Upper lobe of left lung (tissue), 6 donors: ENCODE measurements around the gene VAPB. TPM values are rescaled to one million over a fixed set of nuclear protein-coding genes. Genes with fewer than 3 reads are reported as not detected.

Source experiments
- ATAC-seq, 2 donors: fragments of 200-7000 bp; cut with Tn5 transposase; one replicate each; pipeline ENCODE4 v1.9.1; 2022; ENCODE audit warnings: mild to moderate bottlenecking in 2 of 2, moderate library complexity in 2 of 2; ENCODE audit not compliant: low FRiP score in 2 of 2
- DNase-seq, 2 donors: peaks; one replicate each; pipeline ENCODE4 v3.0.0-alpha.2; 2019 to 2020
- H3K27ac ChIP-seq, 4 donors: fragments of 200-600 bp; sonication (generic); one replicate each; pipeline ENCODE4 v1.5.1; 2016 to 2019
- H3K27me3 ChIP-seq, 4 donors: fragments of 200-600 bp; sonication (generic); one replicate each; pipeline ENCODE4 v1.5.1; 2017 to 2019
- H3K36me3 ChIP-seq, 4 donors: fragments of 200-600 bp; sonication (generic); one replicate each; pipeline ENCODE4 v1.5.1; 2016 to 2019
- H3K4me1 ChIP-seq, 4 donors: fragments of 200-600 bp; sonication (generic); one replicate each; pipeline ENCODE4 v1.5.1; 2018 to 2019
- H3K4me3 ChIP-seq, 4 donors: fragments of 200-600 bp; sonication (generic); one replicate each; pipeline ENCODE4 v1.5.1; 2017 to 2019; ENCODE audit warnings: mild to moderate bottlenecking in 2 of 4, moderate library complexity in 1 of 4
- H3K9me3 ChIP-seq, 4 donors: fragments of 200-600 bp; sonication (generic); one replicate each; pipeline ENCODE4 v1.5.1; 2018 to 2019
- EP300 ChIP-seq, 4 donors: sonication (generic); formaldehyde crosslinking; IDR thresholded peaks; one replicate each; pipeline ENCODE4 v1.5.1; 2017; ENCODE audit warnings: antibody characterized with exemption in 4 of 4, control low read depth in 2 of 4
- POLR2A ChIP-seq, 4 donors: fragments of 450-650 bp; IDR thresholded peaks; one replicate each; pipeline ENCODE4 v1.5.1; 2016 to 2017; ENCODE audit warnings: antibody characterized with exemption in 4 of 4, mild to moderate bottlenecking in 2 of 4
- POLR2AphosphoS5 ChIP-seq, 2 donors: sonication (generic); formaldehyde crosslinking; IDR thresholded peaks; one replicate each; pipeline ENCODE4 v1.5.1; 2017; ENCODE audit warnings: antibody characterized with exemption in 2 of 2
- WGBS, 2 donors: methylation state at CpG; one replicate each; pipeline ENCODE4 v1.1.5; 2017 to 2018; 5-methylcytosine and 5-hydroxymethylcytosine counted together
- total RNA-seq, 6 donors: library from RNA; depleted of rRNA in 4 of 6; stranded (reverse); fragments of >200 nt in 4 of 6; gene quantifications; one replicate each; pipeline versions ENCODE4 v1.1.0 to v1.2.1, GENCODE V29; 2016 to 2021
- TF ChIP-seq, protein P1 (sequence below), 6 experiments: fragments of 450-650 bp in 4 of 6; fragments of 200-600 bp in 2 of 6; sonication (generic) in 2 of 6; IDR thresholded peaks; one replicate each; pipeline ENCODE4 v1.5.1; 2016 to 2019; ENCODE audit warnings: antibody characterized with exemption in 6 of 6
- donor health status: DM: no; HTN: no; CAD: no; lungs with moderate emphysema.
- donor health status: DM: no; HTN: yes; CAD: no; lungs with severe emphysema.

Gene VAPB
- total RNA-seq, 6 donors from 2014 or later = 13.8 to 48.2 (median 33.7) TPM

- DNase-seq = no peak
- no peak for TF ChIP-seq EP300 (IDR thresholded peaks at IDR 0.05)
- TF ChIP-seq POLR2A (IDR thresholded peaks at IDR 0.05) = no peak
- TF ChIP-seq, protein P1, sequence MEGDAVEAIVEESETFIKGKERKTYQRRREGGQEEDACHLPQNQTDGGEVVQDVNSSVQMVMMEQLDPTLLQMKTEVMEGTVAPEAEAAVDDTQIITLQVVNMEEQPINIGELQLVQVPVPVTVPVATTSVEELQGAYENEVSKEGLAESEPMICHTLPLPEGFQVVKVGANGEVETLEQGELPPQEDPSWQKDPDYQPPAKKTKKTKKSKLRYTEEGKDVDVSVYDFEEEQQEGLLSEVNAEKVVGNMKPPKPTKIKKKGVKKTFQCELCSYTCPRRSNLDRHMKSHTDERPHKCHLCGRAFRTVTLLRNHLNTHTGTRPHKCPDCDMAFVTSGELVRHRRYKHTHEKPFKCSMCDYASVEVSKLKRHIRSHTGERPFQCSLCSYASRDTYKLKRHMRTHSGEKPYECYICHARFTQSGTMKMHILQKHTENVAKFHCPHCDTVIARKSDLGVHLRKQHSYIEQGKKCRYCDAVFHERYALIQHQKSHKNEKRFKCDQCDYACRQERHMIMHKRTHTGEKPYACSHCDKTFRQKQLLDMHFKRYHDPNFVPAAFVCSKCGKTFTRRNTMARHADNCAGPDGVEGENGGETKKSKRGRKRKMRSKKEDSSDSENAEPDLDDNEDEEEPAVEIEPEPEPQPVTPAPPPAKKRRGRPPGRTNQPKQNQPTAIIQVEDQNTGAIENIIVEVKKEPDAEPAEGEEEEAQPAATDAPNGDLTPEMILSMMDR (IDR thresholded peaks at IDR 0.05) = no peak
- no peak for TF ChIP-seq POLR2AphosphoS5 (IDR thresholded peaks at IDR 0.05)
- 77 to 78% methylated on average over 4 of the region's 4 CpGs for WGBS, 2 donors
Measured at GRCh38 chr20:58492795-58493524, 103.9 kb downstream of the VAPB start.

DNA sequence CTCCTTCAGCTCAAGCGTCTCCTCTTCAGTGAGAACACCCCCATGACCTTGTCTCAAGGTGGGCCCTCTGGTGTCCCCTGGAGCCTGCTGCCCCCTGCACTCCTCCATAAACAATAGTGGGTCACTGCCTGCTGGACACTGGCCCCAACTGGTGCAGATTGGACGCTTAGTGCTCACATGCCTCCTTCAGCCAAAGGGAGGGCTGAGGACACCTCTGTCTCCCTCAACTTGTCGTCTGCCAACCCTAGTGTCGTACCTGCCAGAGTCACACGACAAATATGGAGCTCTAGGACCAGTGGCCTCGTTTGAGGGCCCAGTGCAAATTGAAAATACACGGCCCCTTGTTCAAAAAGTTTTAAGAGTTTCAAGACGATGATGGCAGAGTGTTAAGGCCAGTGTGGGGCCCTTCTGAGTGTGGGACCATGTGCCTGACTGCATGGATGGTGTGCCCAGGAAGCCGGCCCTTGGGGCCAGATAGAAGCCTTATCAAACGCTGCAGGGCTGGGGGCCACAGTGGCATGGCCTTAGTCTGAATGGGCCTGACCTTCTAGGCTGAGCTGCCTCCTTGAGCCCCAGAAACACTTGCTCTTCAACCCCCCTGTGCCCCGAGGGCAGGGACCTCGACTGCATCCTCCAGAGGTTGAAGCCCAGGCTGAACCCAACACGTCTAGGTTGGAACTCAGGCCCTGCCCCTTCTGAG lies 106.0 kb downstream of the VAPB start:
- TF ChIP-seq POLR2AphosphoS5 (IDR thresholded peaks at IDR 0.05) (no peak), EP300 (IDR thresholded peaks at IDR 0.05) (no peak), POLR2A (IDR thresholded peaks at IDR 0.05) (no peak)
- TF ChIP-seq, protein P1 (IDR thresholded peaks at IDR 0.05) = no peak
- no peaks in the 10 kb centered on the region for H3K36me3 ChIP-seq
- no peak overlapping the region for H3K27ac ChIP-seq
- WGBS, 2 donors = 80 to 100% methylated on average over 7 to 10 of the region's 13 CpGs
- no peaks in the 10 kb centered on the region for H3K27me3 ChIP-seq
- no peak overlapping the region for H3K4me3 ChIP-seq
- H3K4me1 ChIP-seq = no peaks in the 10 kb centered on the region
- no peak for DNase-seq
- no peaks in the 10 kb centered on the region for H3K9me3 ChIP-seq
- ATAC-seq = no peak

More at GRCh38 chr20:58492795-58493524, 103.9 kb downstream of the VAPB start:
- Histone ChIP-seq H3K4me3 (no peak overlapping the region), H3K27ac (no peak overlapping the region), H3K27me3 (no peaks in the 10 kb centered on the region), H3K4me1 (no peaks in the 10 kb centered on the region), H3K36me3 (no peaks in the 10 kb centered on the region), H3K9me3 (peaks cover 0 to 3% (median 0%) of the 10 kb centered on the region in 4 donors)
- ATAC-seq = no peak

DNA sequence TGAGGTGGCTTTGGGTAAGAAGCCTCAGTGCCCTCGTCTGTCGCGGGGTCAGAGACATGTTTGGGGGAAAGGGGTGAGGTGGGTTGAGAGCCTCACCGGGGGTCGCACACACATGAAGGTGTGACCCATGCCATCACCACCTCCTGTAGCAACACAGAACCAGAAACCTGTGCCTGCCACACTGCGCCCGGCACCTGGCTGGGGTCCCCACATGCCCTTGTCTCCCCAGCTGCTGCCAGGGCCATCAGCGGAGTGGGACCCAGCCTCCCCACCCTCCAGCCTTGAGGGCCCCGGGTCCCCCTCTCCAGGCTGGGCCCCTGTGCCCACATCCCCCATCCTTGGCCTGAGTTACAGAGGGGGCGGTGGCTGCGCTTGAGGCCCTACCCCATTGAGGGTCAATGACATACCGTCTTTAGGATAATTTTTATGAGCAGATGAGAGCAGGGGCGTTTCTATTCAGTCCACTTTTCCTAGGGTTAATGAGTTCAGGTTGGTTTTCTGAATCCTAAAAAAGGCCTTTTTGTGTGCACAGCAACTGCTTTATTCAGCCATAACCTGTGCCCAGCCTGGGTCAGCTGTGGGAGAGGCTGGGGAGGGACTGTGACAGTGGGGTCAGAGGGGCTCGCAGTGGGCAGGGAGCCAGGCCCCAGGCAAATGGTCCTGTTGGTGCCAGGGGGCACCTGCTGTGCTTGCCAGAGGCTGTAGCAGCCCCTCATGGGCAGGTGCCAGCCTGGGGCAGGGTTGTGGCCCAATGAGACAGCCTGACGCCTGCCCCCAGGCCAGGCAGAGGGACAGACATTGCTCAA lies 106.8 kb downstream of the VAPB start:
- 87 to 89% methylated on average over 6 to 10 of the region's 15 CpGs for WGBS, 2 donors
- no peak for ATAC-seq
- Histone ChIP-seq H3K36me3 (no peaks in the 10 kb centered on the region), H3K27ac (no peak overlapping the region), H3K9me3 (no peaks in the 10 kb centered on the region), H3K4me3 (no peak overlapping the region), H3K4me1 (no peaks in the 10 kb centered on the region), H3K27me3 (no peaks in the 10 kb centered on the region)
- DNase-seq = peak in 1 of 2 donors; percentile 55
- no peak for TF ChIP-seq POLR2AphosphoS5 (IDR thresholded peaks at IDR 0.05)
- TF ChIP-seq, protein P1 (IDR thresholded peaks at IDR 0.05) = no peak
- TF ChIP-seq POLR2A (IDR thresholded peaks at IDR 0.05) = no peak
- no peak for TF ChIP-seq EP300 (IDR thresholded peaks at IDR 0.05)

GRCh38 chr20:58496429-58496769 lies 107.4 kb downstream of the VAPB start:
- no peak overlapping the region for H3K27ac ChIP-seq
- H3K27me3 ChIP-seq = no peaks in the 10 kb centered on the region
- no peaks in the 10 kb centered on the region for H3K4me1 ChIP-seq
- peaks cover 0 to 3% (median 1%) of the 10 kb centered on the region in 4 donors for H3K9me3 ChIP-seq
- 88 to 95% methylated on average over 6 of the region's 6 CpGs for WGBS, 2 donors
- H3K4me3 ChIP-seq = no peak overlapping the region
- no peaks in the 10 kb centered on the region for H3K36me3 ChIP-seq
- peak in 1 of 2 donors; percentile 46 for DNase-seq
- ATAC-seq = no peak
- TF ChIP-seq, protein P1 (IDR thresholded peaks at IDR 0.05) = no peak
- no peak for TF ChIP-seq POLR2A (IDR thresholded peaks at IDR 0.05)
- TF ChIP-seq EP300 (IDR thresholded peaks at IDR 0.05) = no peak
- no peak for TF ChIP-seq POLR2AphosphoS5 (IDR thresholded peaks at IDR 0.05)
